ENCODE results near the gene PGP.

PGP gene

DNA sequence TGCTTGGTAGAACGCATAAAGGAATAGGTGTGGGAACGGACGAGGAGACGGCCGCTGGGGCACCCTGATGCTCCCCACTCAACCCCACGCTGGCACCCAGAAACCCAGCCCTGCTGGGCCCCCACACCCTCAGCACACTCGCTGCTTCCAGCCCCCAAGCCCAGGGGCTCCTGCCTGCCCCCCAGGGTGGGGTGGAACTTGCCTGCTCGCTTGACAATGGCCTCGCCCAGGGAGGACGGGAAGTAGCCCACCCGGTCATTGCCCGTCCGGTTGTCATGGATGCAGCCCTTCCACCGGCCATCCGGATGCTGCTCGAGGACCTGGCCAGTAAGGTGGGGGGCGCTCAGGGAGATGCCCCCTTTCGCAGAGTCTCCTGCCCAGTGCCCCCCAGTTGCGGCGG is 28.1 kb downstream of the PGP start:
- no peak overlapping the region for H3K9ac ChIP-seq
- no peaks in the 10 kb centered on the region for H4K20me1 ChIP-seq (ENCODE audit: insufficient read depth)
- H3K36me3 ChIP-seq (ENCODE audit: insufficient read depth): no peaks in the 10 kb centered on the region
- TF ChIP-seq, protein P1, sequence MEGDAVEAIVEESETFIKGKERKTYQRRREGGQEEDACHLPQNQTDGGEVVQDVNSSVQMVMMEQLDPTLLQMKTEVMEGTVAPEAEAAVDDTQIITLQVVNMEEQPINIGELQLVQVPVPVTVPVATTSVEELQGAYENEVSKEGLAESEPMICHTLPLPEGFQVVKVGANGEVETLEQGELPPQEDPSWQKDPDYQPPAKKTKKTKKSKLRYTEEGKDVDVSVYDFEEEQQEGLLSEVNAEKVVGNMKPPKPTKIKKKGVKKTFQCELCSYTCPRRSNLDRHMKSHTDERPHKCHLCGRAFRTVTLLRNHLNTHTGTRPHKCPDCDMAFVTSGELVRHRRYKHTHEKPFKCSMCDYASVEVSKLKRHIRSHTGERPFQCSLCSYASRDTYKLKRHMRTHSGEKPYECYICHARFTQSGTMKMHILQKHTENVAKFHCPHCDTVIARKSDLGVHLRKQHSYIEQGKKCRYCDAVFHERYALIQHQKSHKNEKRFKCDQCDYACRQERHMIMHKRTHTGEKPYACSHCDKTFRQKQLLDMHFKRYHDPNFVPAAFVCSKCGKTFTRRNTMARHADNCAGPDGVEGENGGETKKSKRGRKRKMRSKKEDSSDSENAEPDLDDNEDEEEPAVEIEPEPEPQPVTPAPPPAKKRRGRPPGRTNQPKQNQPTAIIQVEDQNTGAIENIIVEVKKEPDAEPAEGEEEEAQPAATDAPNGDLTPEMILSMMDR (conservative IDR thresholded peaks at IDR 0.05; ENCODE audit: low read depth, low read length): no peak
- no peak overlapping the region for H3K27ac ChIP-seq
- H3K4me3 ChIP-seq (IDR thresholded peaks at IDR 0.05; ENCODE audit: insufficient read depth, low read depth, low read length): no peak overlapping the region
- no peak overlapping the region for H2AFZ ChIP-seq (ENCODE audit: low read depth)
- peaks cover 24% of the 10 kb centered on the region for H3K27me3 ChIP-seq (ENCODE audit: insufficient read depth, low read depth)
- no peak overlapping the region for H3K4me2 ChIP-seq
- H3K79me2 ChIP-seq (ENCODE audit: insufficient read depth, low read depth): no peaks in the 10 kb centered on the region
- no peaks in the 10 kb centered on the region for H3K4me1 ChIP-seq (ENCODE audit: low read depth, poor library complexity, severe bottlenecking)

DNA sequence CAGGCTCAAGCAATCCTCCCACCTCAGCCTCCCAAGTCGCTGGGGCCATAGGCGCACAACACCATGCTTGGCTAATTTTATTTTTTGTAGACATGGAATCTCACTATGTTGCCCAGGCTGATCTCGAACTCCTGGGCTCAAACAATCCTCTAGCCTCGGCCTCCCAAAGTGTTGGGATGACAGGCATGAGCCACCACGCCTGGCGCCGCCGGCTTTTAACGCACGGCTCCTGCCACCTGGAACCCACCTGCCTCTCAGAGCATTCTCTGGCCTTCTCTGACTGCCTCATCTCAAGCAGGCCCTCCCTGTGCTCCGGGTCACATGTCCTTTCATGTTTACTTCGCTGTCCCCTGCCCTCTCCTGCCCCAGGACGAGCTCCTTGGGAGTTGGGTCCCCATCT is 28.6 kb downstream of the PGP start:
- no peaks in the 10 kb centered on the region for H4K20me1 ChIP-seq (ENCODE audit: insufficient read depth)
- no peak overlapping the region for H3K4me3 ChIP-seq (IDR thresholded peaks at IDR 0.05; ENCODE audit: insufficient read depth, low read depth, low read length)
- no peak overlapping the region for H3K4me2 ChIP-seq
- H3K27me3 ChIP-seq (ENCODE audit: insufficient read depth, low read depth): peaks cover 21% of the 10 kb centered on the region
- no peak overlapping the region for H2AFZ ChIP-seq (ENCODE audit: low read depth)
- H3K4me1 ChIP-seq (ENCODE audit: low read depth, poor library complexity, severe bottlenecking): no peaks in the 10 kb centered on the region
- H3K79me2 ChIP-seq (ENCODE audit: insufficient read depth, low read depth): no peaks in the 10 kb centered on the region
- H3K9ac ChIP-seq: no peak overlapping the region
- H3K36me3 ChIP-seq (ENCODE audit: insufficient read depth): no peaks in the 10 kb centered on the region
- no peak overlapping the region for H3K27ac ChIP-seq
- TF ChIP-seq, protein P1 (conservative IDR thresholded peaks at IDR 0.05; ENCODE audit: low read depth, low read length): no peak

DNA sequence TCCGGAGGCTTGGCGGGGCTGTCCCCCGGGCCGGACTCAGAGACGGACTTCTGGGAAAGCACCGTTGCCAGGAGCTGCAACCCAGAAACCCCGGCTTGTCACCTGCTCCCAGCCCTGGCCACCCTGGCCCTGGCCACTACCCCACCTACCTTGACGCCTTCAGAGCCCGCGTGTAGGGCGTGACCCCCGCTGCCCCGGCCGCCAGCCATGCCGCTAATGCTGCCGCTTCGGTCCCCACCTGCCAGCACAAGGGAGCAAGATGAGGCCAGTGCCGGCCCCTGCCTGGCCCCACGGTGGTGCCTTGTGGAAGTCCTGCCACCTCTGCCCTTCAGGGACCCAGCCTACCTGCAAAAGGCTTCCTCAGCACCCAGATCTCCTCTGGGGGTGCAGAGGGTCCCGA is 29.7 kb downstream of the PGP start:
- H3K4me1 ChIP-seq (ENCODE audit: low read depth, poor library complexity, severe bottlenecking): no peaks in the 10 kb centered on the region
- no peaks in the 10 kb centered on the region for H3K36me3 ChIP-seq (ENCODE audit: insufficient read depth)
- no peak overlapping the region for H3K4me3 ChIP-seq (IDR thresholded peaks at IDR 0.05; ENCODE audit: insufficient read depth, low read depth, low read length)
- no peak overlapping the region for H3K27ac ChIP-seq
- no peak overlapping the region for H2AFZ ChIP-seq (ENCODE audit: low read depth)
- H3K4me2 ChIP-seq: no peak overlapping the region
- no peaks in the 10 kb centered on the region for H4K20me1 ChIP-seq (ENCODE audit: insufficient read depth)
- H3K9ac ChIP-seq: no peak overlapping the region
- TF ChIP-seq, protein P1 (conservative IDR thresholded peaks at IDR 0.05; ENCODE audit: low read depth, low read length): no peak
- H3K27me3 ChIP-seq (ENCODE audit: insufficient read depth, low read depth): peaks cover 21% of the 10 kb centered on the region
- no peaks in the 10 kb centered on the region for H3K79me2 ChIP-seq (ENCODE audit: insufficient read depth, low read depth)

DNA sequence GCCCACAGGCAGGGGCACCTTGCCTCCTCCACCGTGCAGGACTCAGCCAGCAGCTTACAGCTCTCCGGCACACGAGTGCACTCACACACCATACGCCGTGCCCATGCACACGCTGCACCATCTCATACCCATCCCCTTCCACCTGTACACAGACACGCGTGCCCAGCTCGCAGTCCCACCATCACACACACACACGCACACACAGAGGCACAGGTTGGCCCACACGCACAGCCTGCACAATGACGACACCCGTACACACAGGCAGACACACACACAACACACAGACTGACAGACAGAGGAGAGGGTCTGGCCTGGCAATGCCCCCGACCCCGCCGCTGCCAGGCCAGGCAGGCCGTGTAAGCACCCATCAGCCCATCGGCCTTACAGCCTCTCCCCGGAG is 30.3 kb downstream of the PGP start:
- H2AFZ ChIP-seq (ENCODE audit: low read depth): no peak overlapping the region
- H3K27me3 ChIP-seq (ENCODE audit: insufficient read depth, low read depth): peaks cover 21% of the 10 kb centered on the region
- no peak overlapping the region for H3K27ac ChIP-seq
- no peaks in the 10 kb centered on the region for H3K79me2 ChIP-seq (ENCODE audit: insufficient read depth, low read depth)
- TF ChIP-seq, protein P1 (conservative IDR thresholded peaks at IDR 0.05; ENCODE audit: low read depth, low read length): no peak
- no peak overlapping the region for H3K4me3 ChIP-seq (IDR thresholded peaks at IDR 0.05; ENCODE audit: insufficient read depth, low read depth, low read length)
- H3K4me1 ChIP-seq (ENCODE audit: low read depth, poor library complexity, severe bottlenecking): no peaks in the 10 kb centered on the region
- no peak overlapping the region for H3K9ac ChIP-seq
- H3K4me2 ChIP-seq: no peak overlapping the region
- H4K20me1 ChIP-seq (ENCODE audit: insufficient read depth): no peaks in the 10 kb centered on the region
- H3K36me3 ChIP-seq (ENCODE audit: insufficient read depth): no peaks in the 10 kb centered on the region
